Measurements from ENCODE around the gene KCNQ4. TPM values are rescaled to one million over a fixed set of nuclear protein-coding genes. Genes with fewer than 3 reads are reported as not detected.

Gene KCNQ4
- total RNA-seq, 3 donors from 2014 or later: 0.32 to 1.3 (median 1.3) TPM

GRCh38 chr1:40787737-40788560 is 4.4 kb downstream of the KCNQ4 start:
- TF ChIP-seq POLR2AphosphoS5 (IDR thresholded peaks at IDR 0.05) (no peak), CTCF (IDR thresholded peaks at IDR 0.05) (no peak), POLR2A (IDR thresholded peaks at IDR 0.05) (no peak)
- H3K27me3 ChIP-seq: no peaks in the 10 kb centered on the region
- H3K27ac ChIP-seq: no peak overlapping the region
- H3K4me3 ChIP-seq: no peak overlapping the region
- no peaks in the 10 kb centered on the region for H3K9me3 ChIP-seq
- DNase-seq (ENCODE audit: low spot score in 2 of 2): no peak
- intact Hi-C loops (cut with DNase I; ENCODE audit: low total_unique reads): no loop called here
- peaks cover 3 to 6% of the 10 kb centered on the region in 2 donors for H3K4me1 ChIP-seq
- no peaks in the 10 kb centered on the region for H3K36me3 ChIP-seq

GRCh38 chr1:40788561-40789341 is 5.2 kb downstream of the KCNQ4 start:
- no peaks in the 10 kb centered on the region for H3K9me3 ChIP-seq
- H3K27me3 ChIP-seq: no peaks in the 10 kb centered on the region
- TF ChIP-seq CTCF (IDR thresholded peaks at IDR 0.05) (no peak), POLR2AphosphoS5 (IDR thresholded peaks at IDR 0.05) (no peak)
- DNase-seq (ENCODE audit: low spot score in 2 of 2): no peak
- no peak overlapping the region for H3K27ac ChIP-seq
- intact Hi-C loops (cut with DNase I; ENCODE audit: low total_unique reads): no loop called here
- H3K4me3 ChIP-seq: no peak overlapping the region
- H3K4me1 ChIP-seq: no peaks in the 10 kb centered on the region
- no peaks in the 10 kb centered on the region for H3K36me3 ChIP-seq

- Histone ChIP-seq H3K4me3 (no peak overlapping the region), H3K27me3 (no peaks in the 10 kb centered on the region), H3K36me3 (no peaks in the 10 kb centered on the region), H3K9me3 (no peaks in the 10 kb centered on the region), H3K4me1 (no peaks in the 10 kb centered on the region), H3K27ac (no peak overlapping the region)
- no peak for TF ChIP-seq POLR2A (IDR thresholded peaks at IDR 0.05)
- no peak for TF ChIP-seq CTCF (IDR thresholded peaks at IDR 0.05)
- TF ChIP-seq POLR2AphosphoS5 (IDR thresholded peaks at IDR 0.05): no peak
- intact Hi-C loops (cut with DNase I; ENCODE audit: low total_unique reads): no loop called here
- DNase-seq (ENCODE audit: low spot score in 2 of 2): no peak
These were observed 5.7 kb downstream of the KCNQ4 start for GRCh38 chr1:40789342-40789598.

- no peak overlapping the region for H3K27ac ChIP-seq
- TF ChIP-seq POLR2AphosphoS5 (IDR thresholded peaks at IDR 0.05): no peak
- TF ChIP-seq CTCF (IDR thresholded peaks at IDR 0.05): no peak
- no peak for TF ChIP-seq POLR2A (IDR thresholded peaks at IDR 0.05)
- intact Hi-C loops (cut with DNase I; ENCODE audit: low total_unique reads): no loop called here
These were observed 6.3 kb downstream of the KCNQ4 start for GRCh38 chr1:40789661-40790430.

More at GRCh38 chr1:40789661-40790430, 6.3 kb downstream of the KCNQ4 start:
- no peak for DNase-seq (ENCODE audit: low spot score in 2 of 2)
- no peaks in the 10 kb centered on the region for H3K4me1 ChIP-seq
- H3K36me3 ChIP-seq: no peaks in the 10 kb centered on the region
- no peaks in the 10 kb centered on the region for H3K9me3 ChIP-seq
- no peaks in the 10 kb centered on the region for H3K27me3 ChIP-seq
- no peak overlapping the region for H3K4me3 ChIP-seq

All from breast epithelium (tissue), 4 donors.